Stimulated activated naive CD4-positive, alpha-beta T cell treated with Interleukin-2 at 50 U/mL for 16 hours (primary cell): ENCODE measurements around the gene TRHDE.

Experiments
- DNase-seq: peaks from one replicate; lab custom pipeline; 2025; lab: John Stamatoyannopoulos, UW

The TRHDE gene

GRCh38 chr12:72448089-72448488, 175.9 kb downstream of the TRHDE start:
- DNase-seq = no peak

GRCh38 chr12:72448805-72449204, 176.6 kb downstream of the TRHDE start:
- no peak for DNase-seq

GRCh38 chr12:72453066-72453465, 180.9 kb downstream of the TRHDE start:
- no peak for DNase-seq

GRCh38 chr12:72453550-72453949, 181.4 kb downstream of the TRHDE start:
- no peak for DNase-seq

GRCh38 chr12:72464471-72464870, 192.3 kb downstream of the TRHDE start:
- no peak for DNase-seq

- DNase-seq = no peak
Measured at GRCh38 chr12:72465155-72465554, 193.0 kb downstream of the TRHDE start.

GRCh38 chr12:72465940-72466630, 193.9 kb downstream of the TRHDE start:
- no peak for DNase-seq

GRCh38 chr12:72467985-72468384, 195.8 kb downstream of the TRHDE start:
- DNase-seq = no peak

GRCh38 chr12:72468505-72468904, 196.3 kb downstream of the TRHDE start:
- no peak for DNase-seq

GRCh38 chr12:72471806-72472205, 199.6 kb downstream of the TRHDE start:
- no peak for DNase-seq

GRCh38 chr12:72472350-72472749, 200.2 kb downstream of the TRHDE start:
- DNase-seq = no peak

GRCh38 chr12:72476301-72476700, 204.1 kb downstream of the TRHDE start:
- DNase-seq = no peak

GRCh38 chr12:72485017-72485701, 213.0 kb downstream of the TRHDE start:
- no peak for DNase-seq

- no peak for DNase-seq
Measured at GRCh38 chr12:72491426-72491825, 219.3 kb downstream of the TRHDE start.

- DNase-seq = no peak
Measured at GRCh38 chr12:72493407-72493806, 221.2 kb downstream of the TRHDE start.

- no peak for DNase-seq
Measured at GRCh38 chr12:72498354-72498753, 226.2 kb downstream of the TRHDE start.

- no peak for DNase-seq
Measured at GRCh38 chr12:72499244-72499643, 227.1 kb downstream of the TRHDE start.

- no peak for DNase-seq
Measured at GRCh38 chr12:72502546-72502945, 230.4 kb downstream of the TRHDE start.

- DNase-seq = no peak
Measured at GRCh38 chr12:72505227-72505626, 233.1 kb downstream of the TRHDE start.

- no peak for DNase-seq
Measured at GRCh38 chr12:72509891-72510290, 237.7 kb downstream of the TRHDE start.

- DNase-seq = no peak
Measured at GRCh38 chr12:72510772-72511171, 238.6 kb downstream of the TRHDE start.

- no peak for DNase-seq
Measured at GRCh38 chr12:72511498-72511897, 239.3 kb downstream of the TRHDE start.

GRCh38 chr12:72511906-72512305, 239.7 kb downstream of the TRHDE start:
- DNase-seq = no peak
